HEK293 (cell line): Measurements from ENCODE around the gene CRYGN.
A peak's percentile ranks its signal among the peaks of the same experiment; 100 is the strongest.

Experiments
- CTCF ChIA-PET: fragments of 350-600 bp; formaldehyde crosslinking; extraction: SDS; loops from one replicate; lab custom pipeline; 2021; ENCODE audit warnings: antibody characterized with exemption; lab: Yijun Ruan, JAX
- POLR2A ChIA-PET: fragments of 300-600 bp; formaldehyde crosslinking; extraction: SDS; loops from one replicate; lab custom pipeline; 2020; ENCODE audit warnings: antibody characterized with exemption, inconsistent platforms; lab: Yijun Ruan, JAX
- H3K27ac ChIP-seq: fragments of 200-500 bp; sonication (Bioruptor generic); 2 replicates; pipeline ENCODE4 v1.5.1; 2014; ENCODE audit warnings: low read depth, low read length, control low read depth, inconsistent platforms; ENCODE audit errors: extremely low read depth
- H3K36me3 ChIP-seq, 2 experiments: fragments of 200-500 bp in 1 of 2; sonication (Bioruptor generic) in 1 of 2; 1 replicate in 1 of 2; 2 replicates in 1 of 2; pipeline ENCODE4 v1.5.1; 2014 to 2017; ENCODE audit warnings: inconsistent platforms in 2 of 2, low read length in 2 of 2; ENCODE audit not compliant: control insufficient read depth in 2 of 2, insufficient read depth in 1 of 2
- H3K4me1 ChIP-seq: fragments of 200-500 bp; sonication (Bioruptor generic); 2 replicates; pipeline ENCODE4 v1.5.1; 2014; ENCODE audit warnings: mild to moderate bottlenecking, low read length, inconsistent platforms; ENCODE audit not compliant: control insufficient read depth, insufficient read depth
- H3K4me3 ChIP-seq: 2 replicates; pipeline ENCODE4 v1.5.1; 2011; ENCODE audit warnings: low read depth, mild to moderate bottlenecking, control low read depth, low read length, moderate library complexity
- H3K9me3 ChIP-seq: fragments of 200-500 bp; sonication (Bioruptor generic); 2 replicates; pipeline ENCODE4 v1.5.1; 2014; ENCODE audit warnings: low read depth, low read length, inconsistent platforms; ENCODE audit not compliant: control insufficient read depth, insufficient read depth
- GLIS1 ChIP-seq: fragments of 450-650 bp; formaldehyde crosslinking; IDR thresholded peaks from 2 replicates; pipeline ENCODE4 v1.5.1; 2016; ENCODE audit warnings: missing biosample characterization, missing genetic modification characterization
- OVOL3 ChIP-seq: fragments of 450-650 bp; formaldehyde crosslinking; IDR thresholded peaks from 2 replicates; pipeline ENCODE4 v1.5.1; 2016; ENCODE audit warnings: missing biosample characterization, missing genetic modification characterization
- ZBTB1 ChIP-seq: fragments of 450-650 bp; formaldehyde crosslinking; IDR thresholded peaks from 2 replicates; pipeline ENCODE4 v1.5.1; 2016; ENCODE audit warnings: missing biosample characterization, missing genetic modification characterization
- ZBTB10 ChIP-seq: fragments of 450-650 bp; formaldehyde crosslinking; IDR thresholded peaks from 2 replicates; pipeline ENCODE4 v1.5.1; 2016; ENCODE audit warnings: missing biosample characterization, missing genetic modification characterization
- ZFP3 ChIP-seq: fragments of 450-650 bp; formaldehyde crosslinking; IDR thresholded peaks from 2 replicates; pipeline ENCODE4 v1.5.1; 2016; ENCODE audit warnings: low read depth, missing biosample characterization, missing genetic modification characterization
- ZIC2 ChIP-seq: fragments of 450-650 bp; formaldehyde crosslinking; IDR thresholded peaks from 2 replicates; pipeline ENCODE4 v1.5.1; 2016; ENCODE audit warnings: missing biosample characterization, missing genetic modification characterization
- ZNF112 ChIP-seq: fragments of 450-650 bp; formaldehyde crosslinking; IDR thresholded peaks from 2 replicates; pipeline ENCODE4 v1.5.0; 2017; ENCODE audit warnings: missing biosample characterization, missing genetic modification characterization
- ZNF18 ChIP-seq: fragments of 450-650 bp; formaldehyde crosslinking; IDR thresholded peaks from 2 replicates; pipeline ENCODE4 v1.5.1; 2016; ENCODE audit warnings: missing biosample characterization, missing genetic modification characterization
- ZNF211 ChIP-seq: fragments of 450-650 bp; formaldehyde crosslinking; IDR thresholded peaks from 2 replicates; pipeline ENCODE4 v1.5.1; 2016; ENCODE audit warnings: low read depth, missing biosample characterization, missing genetic modification characterization
- ZNF23 ChIP-seq: fragments of 450-650 bp; formaldehyde crosslinking; IDR thresholded peaks from 2 replicates; pipeline ENCODE4 v1.5.1; 2016; ENCODE audit warnings: missing biosample characterization, missing genetic modification characterization, borderline replicate concordance
- ZNF530 ChIP-seq: fragments of 450-650 bp; formaldehyde crosslinking; IDR thresholded peaks from 2 replicates; pipeline ENCODE4 v1.5.1; 2016; ENCODE audit warnings: low read depth, missing biosample characterization, missing genetic modification characterization
- ZNF670 ChIP-seq: fragments of 450-650 bp; formaldehyde crosslinking; IDR thresholded peaks from 2 replicates; pipeline ENCODE4 v1.5.1; 2016; ENCODE audit warnings: missing biosample characterization, missing genetic modification characterization, low read depth
- ZNF747 ChIP-seq: fragments of 450-650 bp; formaldehyde crosslinking; IDR thresholded peaks from 2 replicates; pipeline ENCODE4 v1.5.1; 2016; ENCODE audit warnings: missing biosample characterization, missing genetic modification characterization
- TF ChIP-seq, protein P1 (sequence below): fragments of 450-650 bp; formaldehyde crosslinking; IDR thresholded peaks from 2 replicates; pipeline ENCODE4 v1.5.1; 2016; ENCODE audit warnings: missing biosample characterization, missing genetic modification characterization

Gene CRYGN

DNA sequence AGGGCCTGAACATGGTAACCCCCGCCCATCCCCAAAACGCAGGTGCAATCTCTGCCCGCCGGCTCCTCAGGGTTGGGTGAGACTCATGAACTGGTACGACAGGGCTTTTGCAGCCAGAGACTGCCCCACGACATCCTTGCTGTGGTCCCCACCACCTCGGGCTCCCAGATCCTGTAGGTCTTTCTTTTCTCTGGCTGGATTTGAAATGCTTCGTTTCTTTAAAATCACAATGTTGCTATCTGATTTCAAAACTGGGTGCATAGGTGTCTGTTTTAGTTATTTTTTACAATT, 52.0 kb downstream of the CRYGN start (continued):
- TF ChIP-seq, protein P1, sequence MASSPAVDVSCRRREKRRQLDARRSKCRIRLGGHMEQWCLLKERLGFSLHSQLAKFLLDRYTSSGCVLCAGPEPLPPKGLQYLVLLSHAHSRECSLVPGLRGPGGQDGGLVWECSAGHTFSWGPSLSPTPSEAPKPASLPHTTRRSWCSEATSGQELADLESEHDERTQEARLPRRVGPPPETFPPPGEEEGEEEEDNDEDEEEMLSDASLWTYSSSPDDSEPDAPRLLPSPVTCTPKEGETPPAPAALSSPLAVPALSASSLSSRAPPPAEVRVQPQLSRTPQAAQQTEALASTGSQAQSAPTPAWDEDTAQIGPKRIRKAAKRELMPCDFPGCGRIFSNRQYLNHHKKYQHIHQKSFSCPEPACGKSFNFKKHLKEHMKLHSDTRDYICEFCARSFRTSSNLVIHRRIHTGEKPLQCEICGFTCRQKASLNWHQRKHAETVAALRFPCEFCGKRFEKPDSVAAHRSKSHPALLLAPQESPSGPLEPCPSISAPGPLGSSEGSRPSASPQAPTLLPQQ, result no peak
- TF ChIP-seq ZBTB10 (tag by site-specific recombination), result no peak
- no peak for TF ChIP-seq ZNF211 (tag by site-specific recombination)
- TF ChIP-seq OVOL3 (tag by site-specific recombination), result no peak
- no peak for TF ChIP-seq ZFP3 (tag by site-specific recombination)
- TF ChIP-seq ZNF530 (tag by site-specific recombination), result no peak

- no peaks in the 10 kb centered on the region for H3K9me3 ChIP-seq
- CTCF ChIA-PET, result no interaction called here
- no peak overlapping the region for H3K4me3 ChIP-seq
- POLR2A ChIA-PET, result interaction anchor here (0.6 kb wide), 1 partner anchor 25 kb away, joined by 4 read pairs; no protein-coding TSS in a partner anchor
- peak; percentile 62 for TF ChIP-seq GLIS1 (tag by site-specific recombination)
- peak; percentile 29 for TF ChIP-seq ZIC2 (tag by site-specific recombination)
- TF ChIP-seq ZNF670, result no peak
- TF ChIP-seq ZBTB1 (tag by site-specific recombination), result no peak
- TF ChIP-seq ZNF18, result no peak
- no peak for TF ChIP-seq ZNF112 (tag by site-specific recombination)
- no peak for TF ChIP-seq ZNF747 (tag by site-specific recombination)
- TF ChIP-seq, all 188 proteins: peak for 2
- Histone ChIP-seq H3K4me1 (no peaks in the 10 kb centered on the region), H3K27ac (no peak overlapping the region), H3K36me3 (no peaks in the 10 kb centered on the region)
These were observed 52.6 kb downstream of the CRYGN start for GRCh38 chr7:151387161-151388006.

DNA sequence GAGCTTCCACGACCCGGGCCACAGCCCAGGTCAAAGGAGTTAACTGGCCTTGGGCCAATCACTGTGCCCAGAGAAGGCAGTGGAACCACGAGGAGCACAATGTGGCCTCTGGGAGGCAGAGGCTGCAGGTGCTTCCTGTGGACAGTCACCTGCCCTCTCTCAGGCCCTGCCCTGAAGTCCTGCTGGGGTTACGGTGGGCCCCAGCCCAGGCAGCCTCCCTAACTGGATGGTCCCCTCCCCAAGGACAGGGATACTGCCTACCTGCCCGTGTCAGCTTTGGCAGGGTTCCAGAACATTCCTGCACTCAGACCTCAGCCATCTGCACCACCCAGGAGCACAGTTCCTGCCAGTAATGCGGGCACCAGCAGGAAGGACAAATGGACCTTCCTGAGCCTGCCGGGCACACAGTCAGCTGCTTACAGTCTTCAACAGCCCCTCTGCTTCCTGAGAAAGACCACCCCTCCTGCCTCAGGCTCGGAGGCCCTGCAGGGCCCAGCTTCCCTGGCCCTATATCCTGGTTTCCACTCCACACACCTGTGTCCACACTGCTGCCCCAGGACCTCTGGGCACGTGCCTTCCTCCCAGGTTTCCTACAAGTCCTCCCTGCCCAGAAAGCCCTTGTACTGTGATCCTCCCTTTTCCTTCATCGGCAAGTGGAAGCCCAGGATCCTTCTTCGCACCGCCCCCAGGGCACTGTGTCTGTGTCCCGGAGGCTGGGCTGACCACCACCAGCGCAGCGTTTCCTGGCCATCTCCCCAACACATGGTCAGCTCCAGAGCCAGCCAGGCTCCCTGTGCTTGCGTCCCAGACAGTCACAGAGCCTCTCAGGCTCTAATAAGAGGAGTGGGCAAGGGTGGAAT, 53.4 kb downstream of the CRYGN start:
- CTCF ChIA-PET, result interaction anchor here (0.7 kb wide), 1 partner anchor 189 kb away, joined by 3 read pairs; no protein-coding TSS in a partner anchor
- Histone ChIP-seq H3K4me1 (no peaks in the 10 kb centered on the region), H3K4me3 (no peak overlapping the region), H3K27ac (no peak overlapping the region), H3K36me3 (no peaks in the 10 kb centered on the region), H3K9me3 (no peaks in the 10 kb centered on the region)
- TF ChIP-seq ZNF23 (tag by site-specific recombination) (no peak), ZNF112 (tag by site-specific recombination) (no peak), ZNF211 (tag by site-specific recombination) (no peak)
- TF ChIP-seq, protein P1, result peak; percentile 11; the same call in 1 of the 2 replicates
- POLR2A ChIA-PET, result no interaction called here
